ENCODE data around the gene GNA14. TPM values are rescaled to one million over a fixed set of nuclear protein-coding genes. Genes with fewer than 3 reads are reported as not detected.
"Not testable (repeated sequence)": the region's sequence is repeated elsewhere in the genome, so short reads cannot be mapped to it uniquely, and the experiment has no call there.

Gene GNA14
- total and polyA plus RNA-seq, 7 donors: 5.0 to 29.2 (median 7.8) TPM

DNA sequence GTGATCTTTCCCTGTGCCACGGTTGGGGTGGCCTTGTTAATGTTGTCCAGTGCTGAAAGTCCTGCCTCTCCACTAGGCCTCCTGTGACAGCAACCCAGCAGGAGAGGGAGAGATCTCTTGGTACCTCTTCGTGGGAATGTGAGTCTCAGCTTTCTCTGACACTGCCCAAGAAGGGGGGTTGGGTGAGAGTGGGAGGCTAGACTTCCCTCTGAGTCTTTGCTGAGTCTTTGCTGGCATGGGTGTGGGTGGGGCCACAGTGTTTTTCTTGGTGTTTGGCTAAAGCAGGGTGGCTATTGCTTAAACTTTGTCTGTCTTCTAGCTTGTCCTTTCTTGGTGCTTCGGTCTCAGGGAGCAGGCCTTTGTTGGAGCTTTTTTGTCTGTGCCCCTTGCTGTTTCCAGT is 145.6 kb downstream of the GNA14 start:
- Histone ChIP-seq H3K27ac (no peak overlapping the region), H3K4me1 (no peaks in the 10 kb centered on the region), H3K36me3 (no peaks in the 10 kb centered on the region), H3K27me3 (no peaks in the 10 kb centered on the region), H3K9me3 (peaks cover 0 to 1% (median 0%) of the 10 kb centered on the region in 4 donors), H3K4me3 (no peak overlapping the region)
- no peak for DNase-seq
- 87 to 91% methylated on average over 3 of the region's 3 CpGs for WGBS, 2 donors
- intact Hi-C loops (cut with DNase I): no loop called here
- no peak for TF ChIP-seq POLR2A (IDR thresholded peaks at IDR 0.05)
- TF ChIP-seq EP300 (IDR thresholded peaks at IDR 0.05): no peak
- TF ChIP-seq, protein P1, sequence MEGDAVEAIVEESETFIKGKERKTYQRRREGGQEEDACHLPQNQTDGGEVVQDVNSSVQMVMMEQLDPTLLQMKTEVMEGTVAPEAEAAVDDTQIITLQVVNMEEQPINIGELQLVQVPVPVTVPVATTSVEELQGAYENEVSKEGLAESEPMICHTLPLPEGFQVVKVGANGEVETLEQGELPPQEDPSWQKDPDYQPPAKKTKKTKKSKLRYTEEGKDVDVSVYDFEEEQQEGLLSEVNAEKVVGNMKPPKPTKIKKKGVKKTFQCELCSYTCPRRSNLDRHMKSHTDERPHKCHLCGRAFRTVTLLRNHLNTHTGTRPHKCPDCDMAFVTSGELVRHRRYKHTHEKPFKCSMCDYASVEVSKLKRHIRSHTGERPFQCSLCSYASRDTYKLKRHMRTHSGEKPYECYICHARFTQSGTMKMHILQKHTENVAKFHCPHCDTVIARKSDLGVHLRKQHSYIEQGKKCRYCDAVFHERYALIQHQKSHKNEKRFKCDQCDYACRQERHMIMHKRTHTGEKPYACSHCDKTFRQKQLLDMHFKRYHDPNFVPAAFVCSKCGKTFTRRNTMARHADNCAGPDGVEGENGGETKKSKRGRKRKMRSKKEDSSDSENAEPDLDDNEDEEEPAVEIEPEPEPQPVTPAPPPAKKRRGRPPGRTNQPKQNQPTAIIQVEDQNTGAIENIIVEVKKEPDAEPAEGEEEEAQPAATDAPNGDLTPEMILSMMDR (IDR thresholded peaks at IDR 0.05): no peak
- TF ChIP-seq POLR2AphosphoS5 (IDR thresholded peaks at IDR 0.05): no peak

DNA sequence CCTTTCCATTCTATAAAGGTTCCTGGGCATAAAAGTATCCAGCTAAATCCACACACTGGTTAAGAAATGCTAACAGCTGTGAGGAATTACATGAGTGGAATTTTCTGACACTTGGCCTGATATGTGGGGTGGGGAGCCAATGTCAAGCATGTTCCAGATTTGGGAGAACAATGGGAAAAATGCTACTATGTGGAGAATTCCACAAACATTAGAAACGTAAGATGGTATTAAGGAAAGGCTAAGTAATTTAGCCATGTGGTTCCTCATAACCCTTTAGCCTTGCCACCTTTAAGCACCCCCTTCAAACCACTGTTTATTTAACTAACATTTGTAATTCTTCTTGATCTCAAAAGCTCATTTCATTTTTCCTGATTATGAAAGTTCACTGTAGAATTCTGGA is 149.2 kb downstream of the GNA14 start:
- Histone ChIP-seq H3K4me1 (peaks cover 0 to 6% (median 0%) of the 10 kb centered on the region in 4 donors), H3K27me3 (no peaks in the 10 kb centered on the region), H3K27ac (peak overlapping the region in 2 of 4 donors; percentile 16 to 28), H3K9me3 (peaks cover 0 to 1% (median 0%) of the 10 kb centered on the region in 4 donors), H3K36me3 (no peaks in the 10 kb centered on the region), H3K4me3 (no peak overlapping the region)
- no peak for DNase-seq
- WGBS, 2 donors: 73 to 85% methylated on average over 1 of the region's 1 CpG
- TF ChIP-seq POLR2A (IDR thresholded peaks at IDR 0.05): no peak
- no peak for TF ChIP-seq EP300 (IDR thresholded peaks at IDR 0.05)
- no peak for TF ChIP-seq POLR2AphosphoS5 (IDR thresholded peaks at IDR 0.05)
- TF ChIP-seq, protein P1 (IDR thresholded peaks at IDR 0.05): no peak
- intact Hi-C loops (cut with DNase I): no loop called here

DNA sequence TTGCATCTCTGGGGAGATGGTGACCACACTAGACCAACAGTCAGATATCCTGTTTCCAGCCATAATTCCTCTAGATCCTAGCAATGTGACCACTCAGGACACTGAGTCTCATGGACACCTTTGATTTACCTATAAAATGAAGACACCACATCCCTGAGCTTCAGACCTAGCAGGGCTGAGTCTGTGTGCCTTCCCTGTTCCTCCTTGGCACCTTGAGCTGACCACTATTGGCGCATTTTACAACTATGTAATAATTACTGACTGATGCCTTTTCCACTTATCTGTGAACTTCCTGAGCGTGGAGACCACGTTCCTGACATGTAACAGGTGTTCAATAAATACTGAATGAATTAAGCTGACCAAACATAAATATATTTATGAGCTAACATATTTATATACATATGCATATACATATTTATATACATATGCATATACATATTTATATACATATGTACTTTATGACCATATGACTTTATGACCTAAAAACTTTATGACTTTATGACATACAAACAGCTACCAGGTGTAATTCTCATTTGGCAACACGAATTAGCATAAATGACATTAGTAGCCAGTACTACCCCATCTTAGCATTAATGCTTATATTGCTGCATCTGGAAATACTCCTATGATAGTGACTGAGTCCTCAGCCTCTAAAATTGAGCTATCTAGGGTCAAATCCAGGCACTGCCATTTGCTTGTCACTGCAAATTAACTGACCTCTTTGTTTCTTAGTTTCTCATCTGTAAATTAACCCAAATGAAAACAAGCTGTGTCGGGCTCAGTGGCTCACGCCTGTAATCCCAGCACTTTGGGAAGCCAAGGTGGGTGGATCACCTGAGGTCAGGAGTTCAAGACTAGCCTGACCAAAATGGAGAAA is 150.6 kb downstream of the GNA14 start:
- no peaks in the 10 kb centered on the region for H3K36me3 ChIP-seq
- peaks cover 0 to 6% (median 0%) of the 10 kb centered on the region in 4 donors for H3K4me1 ChIP-seq
- WGBS, 2 donors: 29 to 71% methylated on average over 6 of the region's 6 CpGs
- no peak for TF ChIP-seq POLR2A (IDR thresholded peaks at IDR 0.05)
- TF ChIP-seq, protein P1 (IDR thresholded peaks at IDR 0.05): no peak
- no peak for TF ChIP-seq EP300 (IDR thresholded peaks at IDR 0.05)
- no peak for TF ChIP-seq POLR2AphosphoS5 (IDR thresholded peaks at IDR 0.05)
- peak overlapping the region in 1 of 4 donors; percentile 42 for H3K27ac ChIP-seq
- peaks cover 0 to 1% (median 0%) of the 10 kb centered on the region in 4 donors for H3K9me3 ChIP-seq
- H3K27me3 ChIP-seq: no peaks in the 10 kb centered on the region
- intact Hi-C loops (cut with DNase I): no loop called here
- DNase-seq: no peak
- no peak overlapping the region for H3K4me3 ChIP-seq

GRCh38 chr9:77495834-77496671 is 152.1 kb downstream of the GNA14 start:
- H3K4me1 ChIP-seq: peaks cover 0 to 6% (median 0%) of the 10 kb centered on the region in 4 donors
- peak overlapping the region in 2 of 4 donors; percentile 0 to 42 for H3K27ac ChIP-seq
- intact Hi-C loops (cut with DNase I): no loop called here
- H3K27me3 ChIP-seq: no peaks in the 10 kb centered on the region
- no peak for TF ChIP-seq EP300 (IDR thresholded peaks at IDR 0.05)
- peak in 1 of 4 donors; percentile 27 for TF ChIP-seq POLR2AphosphoS5 (IDR thresholded peaks at IDR 0.05)
- no peak overlapping the region for H3K4me3 ChIP-seq
- 73 to 77% methylated on average over 4 of the region's 4 CpGs for WGBS, 2 donors
- DNase-seq: peak; percentile 70
- H3K9me3 ChIP-seq: peaks cover 0 to 1% (median 0%) of the 10 kb centered on the region in 4 donors
- H3K36me3 ChIP-seq: no peaks in the 10 kb centered on the region

DNA sequence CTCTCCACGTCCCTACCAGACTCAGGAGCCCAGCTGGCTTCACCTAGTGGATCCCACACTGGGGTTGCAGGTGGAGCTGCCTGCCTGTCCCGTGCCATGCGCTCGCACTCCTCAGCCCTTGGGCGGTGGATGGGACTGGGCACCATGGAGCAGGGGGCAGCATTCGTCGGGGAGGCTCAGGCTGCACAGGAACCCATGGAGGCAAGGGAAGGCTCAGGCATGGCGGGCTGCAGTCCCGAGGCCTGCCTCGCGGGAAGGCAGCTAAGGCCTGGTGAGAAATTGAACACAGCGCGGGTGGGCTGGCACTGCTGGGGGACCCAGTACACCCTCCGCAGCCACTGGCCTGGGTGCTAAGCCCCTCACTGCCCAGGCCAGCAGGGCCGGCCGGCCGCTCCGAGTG is 157.8 kb downstream of the GNA14 start:
- H3K9me3 ChIP-seq; H3K36me3 ChIP-seq; intact Hi-C loops (cut with DNase I); H3K4me3 ChIP-seq; H3K27ac ChIP-seq; DNase-seq; H3K4me1 ChIP-seq; H3K27me3 ChIP-seq: not testable (repeated sequence)
- WGBS, 2 donors: 98% methylated on average over 18 of the region's 18 CpGs

GRCh38 chr9:77489405-77490163 is 158.5 kb downstream of the GNA14 start:
- H3K9me3 ChIP-seq; H3K4me3 ChIP-seq; H3K27me3 ChIP-seq; DNase-seq; intact Hi-C loops (cut with DNase I); H3K27ac ChIP-seq; H3K36me3 ChIP-seq; H3K4me1 ChIP-seq: not testable (repeated sequence)
- 65 to 87% methylated on average over 23 of the region's 23 CpGs for WGBS, 2 donors
